Fibroblast of lung (primary cell): ENCODE measurements around the gene SORL1.

Experiments
- EZH2 ChIP-seq: IDR thresholded peaks from 2 replicates; pipeline ENCODE4 v1.5.1; 2012; ENCODE audit warnings: low read length, control low read depth, mild to moderate bottlenecking; ENCODE audit errors: missing control alignments
- TF ChIP-seq, protein P1 (sequence below), 2 donors: IDR thresholded peaks in 1 of 2; conservative IDR thresholded peaks in 1 of 2; 1 replicate in 1 of 2; 2 replicates in 1 of 2; pipeline ENCODE4 v1.5.1; 2011 to 2012; ENCODE audit warnings: low read length in 2 of 2, control low read depth in 1 of 2, inconsistent platforms in 1 of 2, low read depth in 1 of 2, mild to moderate bottlenecking in 1 of 2

DNA sequence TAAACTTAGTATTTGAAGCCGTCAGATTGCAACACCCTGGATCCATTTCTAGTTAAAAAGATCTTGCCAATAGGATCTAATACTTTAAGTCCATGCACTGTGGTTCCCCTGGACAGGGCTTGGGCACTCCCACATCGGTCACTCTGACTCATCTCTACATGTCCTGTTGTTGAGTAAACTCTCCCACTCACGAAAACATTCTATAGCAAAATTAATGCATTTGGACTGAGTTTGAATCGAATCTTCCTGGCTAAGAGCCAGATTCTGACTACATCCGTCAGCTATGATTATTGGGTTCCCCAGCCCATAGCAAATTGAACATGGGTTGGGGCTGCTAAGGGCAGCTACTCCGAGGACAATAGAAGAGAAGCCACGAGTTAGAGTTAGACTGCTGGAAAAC is 182.8 kb downstream of the SORL1 start:
- TF ChIP-seq, protein P1, sequence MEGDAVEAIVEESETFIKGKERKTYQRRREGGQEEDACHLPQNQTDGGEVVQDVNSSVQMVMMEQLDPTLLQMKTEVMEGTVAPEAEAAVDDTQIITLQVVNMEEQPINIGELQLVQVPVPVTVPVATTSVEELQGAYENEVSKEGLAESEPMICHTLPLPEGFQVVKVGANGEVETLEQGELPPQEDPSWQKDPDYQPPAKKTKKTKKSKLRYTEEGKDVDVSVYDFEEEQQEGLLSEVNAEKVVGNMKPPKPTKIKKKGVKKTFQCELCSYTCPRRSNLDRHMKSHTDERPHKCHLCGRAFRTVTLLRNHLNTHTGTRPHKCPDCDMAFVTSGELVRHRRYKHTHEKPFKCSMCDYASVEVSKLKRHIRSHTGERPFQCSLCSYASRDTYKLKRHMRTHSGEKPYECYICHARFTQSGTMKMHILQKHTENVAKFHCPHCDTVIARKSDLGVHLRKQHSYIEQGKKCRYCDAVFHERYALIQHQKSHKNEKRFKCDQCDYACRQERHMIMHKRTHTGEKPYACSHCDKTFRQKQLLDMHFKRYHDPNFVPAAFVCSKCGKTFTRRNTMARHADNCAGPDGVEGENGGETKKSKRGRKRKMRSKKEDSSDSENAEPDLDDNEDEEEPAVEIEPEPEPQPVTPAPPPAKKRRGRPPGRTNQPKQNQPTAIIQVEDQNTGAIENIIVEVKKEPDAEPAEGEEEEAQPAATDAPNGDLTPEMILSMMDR (conservative IDR thresholded peaks at IDR 0.05 in 1 of 2, IDR thresholded peaks at IDR 0.05 in 1 of 2; ENCODE audit: low read depth in 1 of 2, low read length in 2 of 2), result no peak
- TF ChIP-seq EZH2, result no peak
